ENCODE measurements around the gene COLQ. TPM values are rescaled to one million over a fixed set of nuclear protein-coding genes. Genes with fewer than 3 reads are reported as not detected.
"Not testable (repeated sequence)": the region's sequence is repeated elsewhere in the genome, so short reads cannot be mapped to it uniquely, and the experiment has no call there.

The COLQ gene
- total RNA-seq, 1 donor from 2014 or later = 0.65 TPM

- Mint-ChIP-seq H3K4me3 (no peak overlapping the region), H3K27ac (no peak overlapping the region), H3K36me3 (ENCODE audit: low read depth) (no peaks in the 10 kb centered on the region), H3K4me1 (ENCODE audit: low read depth) (peaks cover 37% of the 10 kb centered on the region), H3K27me3 (ENCODE audit: insufficient read depth) (peaks cover 8% of the 10 kb centered on the region), H3K9me3 (no peaks in the 10 kb centered on the region)
- DNase-seq (ENCODE audit: low spot score) = no peak
- intact Hi-C loops (cut with micrococcal nuclease) = loop anchor here (5.0 kb wide), 1 partner anchor 139 kb away; no protein-coding TSS in a partner anchor
Measured at GRCh38 chr3:15498431-15499214, 22.9 kb downstream of the COLQ start.

GRCh38 chr3:15497964-15498363 lies 23.5 kb downstream of the COLQ start:
- H3K4me3 Mint-ChIP-seq = no peak overlapping the region
- H3K4me1 Mint-ChIP-seq (ENCODE audit: low read depth) = peaks cover 37% of the 10 kb centered on the region
- no peak overlapping the region for H3K27ac Mint-ChIP-seq
- peaks cover 8% of the 10 kb centered on the region for H3K27me3 Mint-ChIP-seq (ENCODE audit: insufficient read depth)
- no peak for DNase-seq (ENCODE audit: low spot score)
- intact Hi-C loops (cut with micrococcal nuclease) = loop anchor here (5.0 kb wide), 1 partner anchor 139 kb away; no protein-coding TSS in a partner anchor
- no peaks in the 10 kb centered on the region for H3K9me3 Mint-ChIP-seq
- H3K36me3 Mint-ChIP-seq (ENCODE audit: low read depth) = no peaks in the 10 kb centered on the region

GRCh38 chr3:15496341-15496664 lies 25.2 kb downstream of the COLQ start:
- DNase-seq (ENCODE audit: low spot score) = no peak
- Mint-ChIP-seq H3K27ac (no peak overlapping the region), H3K4me1 (ENCODE audit: low read depth) (peaks cover 37% of the 10 kb centered on the region)

GRCh38 chr3:15495461-15496340 lies 25.8 kb downstream of the COLQ start:
- H3K4me1 Mint-ChIP-seq (ENCODE audit: low read depth) = peaks cover 35% of the 10 kb centered on the region
- H3K4me3 Mint-ChIP-seq = no peak overlapping the region

More at GRCh38 chr3:15496341-15496664, 25.2 kb downstream of the COLQ start:
- no peak overlapping the region for H3K4me3 Mint-ChIP-seq
- intact Hi-C loops (cut with micrococcal nuclease) = loop anchor here (5.0 kb wide), 1 partner anchor 141 kb away; no protein-coding TSS in a partner anchor
- no peaks in the 10 kb centered on the region for H3K36me3 Mint-ChIP-seq (ENCODE audit: low read depth)
- no peaks in the 10 kb centered on the region for H3K9me3 Mint-ChIP-seq
- H3K27me3 Mint-ChIP-seq (ENCODE audit: insufficient read depth) = peaks cover 8% of the 10 kb centered on the region

GRCh38 chr3:15493436-15493835 lies 28.1 kb downstream of the COLQ start:
- no peaks in the 10 kb centered on the region for H3K36me3 Mint-ChIP-seq (ENCODE audit: low read depth)
- no peak for DNase-seq (ENCODE audit: low spot score)
- H3K4me3 Mint-ChIP-seq = no peak overlapping the region
- H3K9me3 Mint-ChIP-seq = no peaks in the 10 kb centered on the region
- peaks cover 8% of the 10 kb centered on the region for H3K27me3 Mint-ChIP-seq (ENCODE audit: insufficient read depth)
- H3K4me1 Mint-ChIP-seq (ENCODE audit: low read depth) = peaks cover 21% of the 10 kb centered on the region
- intact Hi-C loops (cut with micrococcal nuclease) = no loop called here
- H3K27ac Mint-ChIP-seq = no peak overlapping the region

More at GRCh38 chr3:15495461-15496340, 25.8 kb downstream of the COLQ start:
- Mint-ChIP-seq H3K27me3 (ENCODE audit: insufficient read depth) (peaks cover 8% of the 10 kb centered on the region), H3K9me3 (no peaks in the 10 kb centered on the region), H3K36me3 (ENCODE audit: low read depth) (no peaks in the 10 kb centered on the region), H3K27ac (no peak overlapping the region)
- intact Hi-C loops (cut with micrococcal nuclease) = loop anchor here (5.0 kb wide), 1 partner anchor 142 kb away; no protein-coding TSS in a partner anchor
- DNase-seq (ENCODE audit: low spot score) = no peak

GRCh38 chr3:15492847-15493360 lies 28.6 kb downstream of the COLQ start:
- no peak for DNase-seq (ENCODE audit: low spot score)
- no peak overlapping the region for H3K4me3 Mint-ChIP-seq
- H3K4me1 Mint-ChIP-seq (ENCODE audit: low read depth) = peaks cover 19% of the 10 kb centered on the region
- no peaks in the 10 kb centered on the region for H3K36me3 Mint-ChIP-seq (ENCODE audit: low read depth)
- intact Hi-C loops (cut with micrococcal nuclease) = no loop called here
- H3K27me3 Mint-ChIP-seq (ENCODE audit: insufficient read depth) = peaks cover 8% of the 10 kb centered on the region
- H3K9me3 Mint-ChIP-seq = no peaks in the 10 kb centered on the region
- H3K27ac Mint-ChIP-seq = no peak overlapping the region

- H3K36me3 Mint-ChIP-seq (ENCODE audit: low read depth) = no peaks in the 10 kb centered on the region
- DNase-seq (ENCODE audit: low spot score) = no peak
- intact Hi-C loops (cut with micrococcal nuclease) = no loop called here
- H3K4me1 Mint-ChIP-seq (ENCODE audit: low read depth) = peaks cover 12% of the 10 kb centered on the region
- no peak overlapping the region for H3K4me3 Mint-ChIP-seq
- peaks cover 8% of the 10 kb centered on the region for H3K27me3 Mint-ChIP-seq (ENCODE audit: insufficient read depth)
- H3K27ac Mint-ChIP-seq = no peak overlapping the region
- H3K9me3 Mint-ChIP-seq = no peaks in the 10 kb centered on the region
Measured at GRCh38 chr3:15491143-15491542, 30.4 kb downstream of the COLQ start.

GRCh38 chr3:15490158-15490557 lies 31.3 kb downstream of the COLQ start:
- Mint-ChIP-seq H3K4me3 (no peak overlapping the region), H3K27me3 (ENCODE audit: insufficient read depth) (peaks cover 7% of the 10 kb centered on the region), H3K36me3 (ENCODE audit: low read depth) (no peaks in the 10 kb centered on the region), H3K9me3 (no peaks in the 10 kb centered on the region), H3K4me1 (ENCODE audit: low read depth) (peaks cover 12% of the 10 kb centered on the region), H3K27ac (no peak overlapping the region)
- intact Hi-C loops (cut with micrococcal nuclease) = no loop called here
- DNase-seq (ENCODE audit: low spot score) = no peak

- H3K4me1 Mint-ChIP-seq (ENCODE audit: low read depth) = peaks cover 7% of the 10 kb centered on the region
- DNase-seq (ENCODE audit: low spot score) = no peak
- H3K9me3 Mint-ChIP-seq = no peaks in the 10 kb centered on the region
- H3K27me3 Mint-ChIP-seq (ENCODE audit: insufficient read depth) = peaks cover 10% of the 10 kb centered on the region
- intact Hi-C loops (cut with micrococcal nuclease) = loop anchor here (5.0 kb wide), 1 partner anchor 34 kb away; the partner anchor contains the start of gene COLQ
- H3K36me3 Mint-ChIP-seq (ENCODE audit: low read depth) = no peaks in the 10 kb centered on the region
- H3K4me3 Mint-ChIP-seq = no peak overlapping the region
- H3K27ac Mint-ChIP-seq = no peak overlapping the region
Measured at GRCh38 chr3:15488002-15488401, 33.5 kb downstream of the COLQ start.

GRCh38 chr3:15486979-15487378 lies 34.5 kb downstream of the COLQ start:
- intact Hi-C loops (cut with micrococcal nuclease) = loop anchor here (5.0 kb wide), 1 partner anchor 35 kb away; the partner anchor contains the start of gene COLQ
- H3K4me3 Mint-ChIP-seq = no peak overlapping the region
- H3K36me3 Mint-ChIP-seq (ENCODE audit: low read depth) = no peaks in the 10 kb centered on the region
- H3K27ac Mint-ChIP-seq = no peak overlapping the region
- H3K27me3 Mint-ChIP-seq (ENCODE audit: insufficient read depth) = peaks cover 18% of the 10 kb centered on the region
- no peaks in the 10 kb centered on the region for H3K9me3 Mint-ChIP-seq
- H3K4me1 Mint-ChIP-seq (ENCODE audit: low read depth) = peaks cover 7% of the 10 kb centered on the region
- DNase-seq (ENCODE audit: low spot score) = no peak

GRCh38 chr3:15486020-15486419 lies 35.5 kb downstream of the COLQ start:
- Mint-ChIP-seq H3K27ac (no peak overlapping the region), H3K4me1 (ENCODE audit: low read depth) (peaks cover 7% of the 10 kb centered on the region)
- intact Hi-C loops (cut with micrococcal nuclease) = loop anchor here (5.0 kb wide), 1 partner anchor 36 kb away; the partner anchor contains the start of gene COLQ

GRCh38 chr3:15484551-15484950 lies 37.0 kb downstream of the COLQ start:
- H3K27ac Mint-ChIP-seq; H3K4me3 Mint-ChIP-seq; DNase-seq (ENCODE audit: low spot score); H3K4me1 Mint-ChIP-seq (ENCODE audit: low read depth); H3K36me3 Mint-ChIP-seq (ENCODE audit: low read depth); H3K9me3 Mint-ChIP-seq; intact Hi-C loops (cut with micrococcal nuclease): not testable (repeated sequence)
- H3K27me3 Mint-ChIP-seq (ENCODE audit: insufficient read depth) = peaks cover 29% of the 10 kb centered on the region

More at GRCh38 chr3:15486020-15486419, 35.5 kb downstream of the COLQ start:
- Mint-ChIP-seq H3K27me3 (ENCODE audit: insufficient read depth) (peaks cover 26% of the 10 kb centered on the region), H3K4me3 (no peak overlapping the region), H3K36me3 (ENCODE audit: low read depth) (no peaks in the 10 kb centered on the region), H3K9me3 (no peaks in the 10 kb centered on the region)
- DNase-seq (ENCODE audit: low spot score) = no peak
